HG03342 (cell line): ENCODE measurements around the gene MAML2.
A peak's percentile ranks its signal among the peaks of the same experiment; 100 is the strongest.

ENCODE experiments used
- ATAC-seq: cut with Tn5 transposase; IDR thresholded peaks from one replicate; pipeline ENCODE4 v1.9.1; 2021; ENCODE audit warnings: mild to moderate bottlenecking, moderate library complexity; ENCODE audit not compliant: unreplicated experiment

MAML2 gene

DNA sequence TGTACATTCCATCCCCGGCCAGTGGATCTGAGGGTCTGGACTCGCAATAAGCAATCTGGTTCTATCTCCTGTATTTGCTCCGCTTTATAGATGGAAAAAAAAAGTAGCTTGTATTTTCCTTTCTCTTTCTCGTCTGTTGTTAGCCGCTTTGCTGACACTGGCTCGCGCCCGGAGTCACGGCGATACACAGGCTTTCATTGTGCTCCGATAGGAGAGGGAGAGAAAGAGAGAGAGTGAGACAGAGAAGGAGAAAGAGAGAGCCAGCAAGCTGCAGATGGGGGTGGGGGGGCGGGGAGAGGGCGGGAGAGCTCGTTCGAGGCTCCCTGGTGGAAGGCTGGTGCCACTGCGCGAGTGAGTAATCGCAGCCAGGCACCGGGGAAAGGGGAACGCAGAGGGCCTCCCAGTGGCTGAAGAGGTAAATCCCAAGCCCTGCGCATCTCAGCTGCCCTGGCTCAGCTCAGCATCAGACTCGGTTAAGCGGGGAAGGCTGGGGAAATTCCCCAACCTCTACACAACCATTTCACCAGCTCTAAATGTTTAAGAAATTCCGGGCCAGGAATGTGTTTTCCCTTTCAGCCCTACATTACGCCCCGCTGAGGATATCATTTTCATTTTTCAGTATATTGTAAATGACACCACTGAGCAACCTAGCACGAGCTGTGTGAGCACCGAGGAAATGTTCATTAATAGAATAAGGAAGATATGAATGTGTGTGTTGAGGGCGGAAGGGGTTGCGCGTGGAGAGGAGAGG lies at the start of gene MAML2:
MAML2 (minus strand) TSS at position 235 of the 751 bp plus-strand sequence. CDS start 1,300 bp downstream, outside the sequence.
- peak; percentile 81 for ATAC-seq

DNA sequence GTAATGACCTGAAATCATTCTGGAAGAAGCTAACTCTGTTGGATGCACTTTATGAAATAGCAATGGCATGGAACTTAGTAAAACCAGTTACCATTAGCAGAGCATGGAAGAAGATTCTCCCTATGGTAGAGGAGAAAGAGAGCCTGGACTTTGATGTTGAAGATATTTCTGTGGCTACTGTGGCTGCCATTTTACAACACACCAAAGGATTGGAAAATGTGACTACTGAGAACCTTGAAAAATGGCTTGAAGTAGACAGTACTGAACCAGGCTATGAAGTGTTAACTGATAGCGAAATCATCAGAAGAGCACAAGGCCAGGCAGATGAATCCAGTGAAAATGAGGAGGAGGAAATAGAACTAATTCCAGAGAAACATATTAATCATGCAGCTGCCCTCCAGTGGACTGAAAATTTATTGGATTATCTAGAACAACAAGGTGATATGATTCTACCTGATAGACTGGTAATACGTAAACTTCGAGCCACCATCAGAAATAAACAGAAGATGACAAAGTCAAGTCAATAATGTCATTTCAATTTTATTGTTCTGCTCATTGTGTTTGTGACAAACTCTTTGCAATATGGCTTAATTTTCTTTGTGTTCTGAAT lies 48.8 kb upstream of the MAML2 start:
- no peak for ATAC-seq

DNA sequence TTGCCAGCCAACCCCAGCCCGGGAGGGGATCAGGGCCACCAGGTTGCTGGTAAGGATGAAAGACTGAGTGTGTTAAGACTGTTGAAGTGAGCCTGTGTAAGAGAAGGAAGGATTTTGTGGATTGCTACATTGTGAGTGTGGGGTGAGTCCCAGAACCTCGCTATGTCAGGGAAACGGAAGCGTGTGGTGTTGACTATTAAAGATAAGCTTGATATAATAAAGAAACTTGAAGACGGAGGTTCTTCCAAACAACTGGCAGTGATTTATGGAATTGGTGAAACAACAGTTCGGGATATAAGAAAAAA lies 47.4 kb upstream of the MAML2 start:
- ATAC-seq: no peak

- ATAC-seq: peak; percentile 91
Observed at GRCh38 chr11:96389720-96390487, 46.9 kb upstream of the MAML2 start, which contains the start of the genes CCDC82 and JRKL. CCDC82 (minus strand) TSS chr11:96389912; CDS start chr11:96384747, 5,165 bp downstream. JRKL (plus strand) TSS chr11:96390013; CDS start chr11:96390650, 637 bp downstream.

DNA sequence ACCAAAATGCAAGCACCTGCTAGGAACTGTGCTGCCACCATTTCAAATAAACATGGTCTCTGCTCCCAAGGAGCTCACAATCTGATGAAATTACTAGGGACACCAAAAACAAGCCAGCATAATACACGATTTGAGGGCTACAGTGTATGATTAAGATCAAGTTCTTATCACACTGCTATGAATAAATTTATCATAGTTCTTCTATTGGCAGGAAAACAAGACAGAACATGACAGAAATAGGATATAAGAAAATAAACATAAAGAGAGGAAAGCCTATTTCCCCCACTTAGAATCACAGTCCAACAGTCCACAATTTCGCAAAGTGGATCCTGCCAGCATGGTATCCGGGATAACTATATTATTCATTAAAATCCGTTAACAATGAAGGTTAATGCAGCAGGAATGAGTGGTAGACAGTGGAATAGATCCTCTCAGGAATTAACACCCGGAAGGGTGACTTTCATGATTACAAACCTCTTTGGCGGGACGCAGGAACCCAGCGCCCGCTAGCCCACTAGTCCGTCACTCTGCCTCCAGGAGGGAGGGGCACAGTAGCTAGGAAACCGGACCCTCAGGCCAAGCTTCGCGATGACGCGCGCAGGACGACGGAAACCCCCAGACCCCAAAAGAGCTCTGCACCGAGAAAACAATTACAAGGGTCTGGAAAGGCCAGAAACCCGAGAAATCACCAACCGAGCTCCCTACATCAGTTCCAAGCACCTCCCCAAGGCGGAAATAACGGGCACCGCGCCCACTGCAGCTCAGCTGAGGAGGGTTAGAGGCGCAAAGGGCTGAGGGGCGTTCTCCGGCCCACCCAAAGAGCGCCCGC lies 46.1 kb upstream of the MAML2 start:
- ATAC-seq: peak; percentile 46

DNA sequence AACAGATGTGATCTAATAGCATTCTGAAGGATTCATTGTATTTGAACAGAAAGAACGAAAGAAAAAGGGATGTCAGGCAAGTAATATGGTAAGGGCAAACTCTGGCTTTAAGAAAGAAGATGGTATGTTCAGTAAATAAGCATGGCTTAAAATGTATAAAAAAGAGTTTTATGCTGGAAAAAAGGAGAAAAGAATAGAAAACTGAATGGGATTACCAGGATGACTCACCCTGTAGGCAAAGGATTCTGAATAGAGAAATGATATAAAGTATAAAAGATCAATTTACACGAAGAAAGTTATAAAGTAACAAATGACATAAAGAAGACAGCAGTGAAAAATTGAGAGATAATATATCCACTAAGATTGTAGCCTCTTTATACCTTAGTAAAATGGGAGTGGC lies 42.2 kb upstream of the MAML2 start:
- ATAC-seq: no peak

- ATAC-seq: no peak
Observed at GRCh38 chr11:96384156-96384555, 41.2 kb upstream of the MAML2 start.

DNA sequence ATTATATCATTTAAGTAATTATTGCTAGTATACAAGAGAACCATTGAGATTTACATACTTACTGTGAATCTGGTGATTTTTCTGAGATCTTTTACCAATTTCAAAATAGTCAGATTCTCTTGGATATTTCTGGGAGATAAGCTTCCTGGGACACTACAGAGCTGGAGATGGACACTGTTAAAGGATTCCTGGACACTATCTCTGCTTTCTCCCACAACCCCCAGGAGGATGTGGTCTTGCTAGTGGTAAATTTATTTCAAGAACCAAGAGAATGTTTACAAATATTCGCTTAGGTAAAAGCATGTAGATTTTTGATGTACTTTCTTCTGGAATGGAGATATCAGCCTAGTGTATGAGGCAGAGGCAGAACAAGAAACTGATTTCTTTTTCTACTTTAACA lies 33.8 kb upstream of the MAML2 start:
- no peak for ATAC-seq

DNA sequence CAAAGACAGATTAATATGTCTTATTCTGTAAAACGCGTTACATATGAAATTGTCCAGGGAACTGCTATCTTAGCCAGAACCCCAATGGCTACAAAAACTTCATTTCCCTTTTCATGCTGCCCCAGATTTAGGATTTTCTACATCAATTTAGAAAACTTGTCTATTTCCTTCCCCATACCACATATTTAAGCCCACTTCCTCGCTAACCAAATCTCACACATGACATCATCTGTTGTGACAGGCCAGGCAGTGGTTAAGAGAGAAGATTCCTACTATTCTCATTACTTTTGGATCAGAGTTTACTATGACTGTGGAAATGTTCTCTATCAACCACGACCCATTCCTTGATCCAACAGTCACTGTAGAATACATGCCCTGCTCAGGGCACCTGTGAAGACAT lies 30.8 kb upstream of the MAML2 start:
- no peak for ATAC-seq

DNA sequence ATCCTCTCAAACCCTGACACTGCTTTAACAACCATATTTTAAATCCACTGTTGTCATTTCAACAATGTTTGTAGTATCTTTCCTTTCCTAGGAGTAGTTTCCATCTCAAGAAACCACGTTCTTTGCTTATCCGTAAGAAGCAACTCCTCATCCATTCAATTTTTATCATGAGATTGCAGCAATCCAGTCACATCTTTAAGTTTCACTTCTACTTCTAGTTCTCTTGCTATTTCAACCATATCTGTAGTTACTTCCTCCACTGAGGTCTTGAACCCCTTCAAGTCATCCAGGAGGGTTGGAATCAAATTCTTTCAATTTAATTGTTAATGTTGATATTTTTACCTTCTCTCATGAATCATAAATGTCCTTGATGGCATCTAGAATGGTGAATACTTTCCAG lies 24.3 kb upstream of the MAML2 start:
- no peak for ATAC-seq

- ATAC-seq: no peak
Observed at GRCh38 chr11:96366024-96366423, 23.0 kb upstream of the MAML2 start.

DNA sequence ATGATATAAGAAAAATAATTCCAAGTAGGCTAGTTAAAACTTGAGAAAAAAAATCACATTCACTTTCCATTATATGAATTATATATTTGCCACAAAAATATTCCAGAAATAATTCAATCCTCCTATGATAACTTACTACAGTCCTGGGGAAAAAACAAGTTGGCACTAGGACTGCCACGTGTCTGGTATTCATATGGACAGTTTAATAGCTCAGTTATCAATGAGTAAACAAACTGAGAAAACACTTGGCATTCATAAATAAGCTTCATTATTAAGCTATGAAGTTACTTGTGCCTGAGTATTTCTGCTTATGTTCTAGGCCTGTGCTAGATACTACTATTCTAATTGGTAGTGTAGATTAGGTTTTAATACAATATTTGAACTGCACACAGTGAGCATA lies 22.5 kb upstream of the MAML2 start:
- ATAC-seq: no peak

GRCh38 chr11:96361778-96362177 lies 18.8 kb upstream of the MAML2 start:
- ATAC-seq: no peak

- no peak for ATAC-seq
Observed at GRCh38 chr11:96358321-96358720, 15.3 kb upstream of the MAML2 start.

GRCh38 chr11:96357794-96358193 lies 14.8 kb upstream of the MAML2 start:
- peak; percentile 58 for ATAC-seq

- ATAC-seq: no peak
Observed at GRCh38 chr11:96356848-96357247, 13.9 kb upstream of the MAML2 start.

DNA sequence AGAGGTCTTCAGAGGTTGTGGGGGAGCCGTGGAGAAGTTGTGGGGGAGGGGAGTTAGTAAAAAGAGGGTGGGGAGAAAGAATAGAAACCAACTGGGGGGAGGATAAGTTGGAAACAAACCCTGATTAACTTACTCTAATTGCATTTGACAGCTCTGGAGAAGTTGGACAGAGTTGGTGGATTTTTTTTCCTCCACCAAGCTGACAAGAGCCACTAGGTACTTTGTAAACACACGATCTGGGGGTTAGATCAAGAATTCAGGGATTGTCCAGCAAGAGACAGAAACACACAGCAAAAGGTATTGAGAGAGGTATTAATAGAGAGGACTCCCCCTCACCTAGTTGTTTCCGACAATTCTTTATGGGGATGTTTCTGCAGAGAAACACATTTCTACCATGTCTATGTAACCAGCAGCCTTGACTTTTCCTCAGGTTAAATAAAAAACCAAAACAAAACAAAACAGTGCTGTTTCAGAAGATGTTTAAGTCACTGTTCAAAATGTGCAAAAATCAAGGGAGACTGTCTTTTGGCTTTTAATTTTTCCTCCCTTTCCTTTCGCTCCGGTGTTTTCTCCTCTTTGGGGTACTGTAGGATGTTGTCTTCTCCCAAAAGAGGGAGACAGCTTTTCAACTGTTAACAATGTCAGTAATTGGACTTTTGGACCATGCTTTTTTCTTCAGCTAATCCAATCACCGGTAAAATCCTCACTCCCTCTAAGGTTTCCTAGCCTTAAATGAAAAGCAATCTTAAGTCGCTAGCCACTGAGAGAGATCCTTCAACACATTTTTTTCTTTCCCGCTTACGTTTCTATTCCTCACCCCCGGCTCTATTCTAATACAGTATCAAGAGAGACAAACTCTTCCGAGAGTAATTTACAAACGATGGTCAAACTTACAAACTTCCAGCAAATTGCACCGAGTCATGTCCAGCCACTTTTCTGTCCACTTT lies 708 bp downstream of the MAML2 start:
- ATAC-seq: no peak

GRCh38 chr11:96341211-96342013 lies 1.6 kb downstream of the MAML2 start:
- peak; percentile 37 for ATAC-seq

DNA sequence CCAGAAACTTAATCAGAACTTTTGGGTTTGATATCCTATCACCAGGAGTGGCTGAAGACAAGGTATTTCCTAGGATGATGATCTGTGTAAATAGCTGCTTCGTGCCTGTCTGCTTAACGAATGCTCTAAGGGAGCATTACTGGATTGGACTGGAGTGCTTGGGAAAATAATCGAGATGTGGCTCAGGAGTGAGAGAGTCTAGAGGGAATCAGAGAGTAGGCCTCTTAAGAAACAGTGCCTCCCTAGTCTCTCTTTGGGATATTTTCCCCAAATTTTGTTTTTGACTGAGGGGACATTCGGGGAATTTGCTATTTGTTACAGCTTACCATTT lies 2.5 kb downstream of the MAML2 start:
- no peak for ATAC-seq
